ENCODE results near the gene FAM163B. TPM values are rescaled to one million over a fixed set of nuclear protein-coding genes. Genes with fewer than 3 reads are reported as not detected.

FAM163B gene
- total and polyA plus RNA-seq, 2 experiments from 2014 or later = 0.35 to 1.0 TPM

DNA sequence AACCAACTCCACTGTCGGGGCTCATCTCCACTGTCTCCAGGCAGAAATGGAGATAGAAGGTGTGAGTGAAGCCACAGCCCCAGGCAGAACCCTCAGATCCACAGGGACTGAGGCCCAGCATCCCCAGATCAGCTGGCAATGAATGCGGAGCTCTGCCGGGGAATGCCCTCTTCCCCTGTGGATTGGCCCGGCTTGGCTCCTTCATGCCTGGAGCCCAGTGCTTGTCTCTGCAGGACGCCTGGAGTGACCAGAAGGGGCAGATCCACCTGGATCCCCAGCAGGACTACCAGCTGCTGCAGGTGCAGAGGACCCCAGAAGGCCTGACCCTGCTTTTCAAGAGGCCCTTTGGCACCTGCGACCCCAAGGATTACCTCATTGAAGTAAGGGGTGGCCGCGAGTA is 30.4 kb upstream of the FAM163B start:
- no peak overlapping the region for H2AFZ ChIP-seq
- no peaks in the 10 kb centered on the region for H3K4me1 ChIP-seq (ENCODE audit: insufficient read depth)
- DNase-seq (ENCODE audit: low spot score) = no peak
- H3K36me3 ChIP-seq (replicated peaks; ENCODE audit: insufficient read depth, low read depth) = no peaks in the 10 kb centered on the region
- 87% methylated on average over 8 of the region's 8 CpGs for WGBS (ENCODE audit: low lambda C conversion rate, missing lambda C conversion rate)
- no peak overlapping the region for H3K27ac ChIP-seq
- no peak overlapping the region for H3K4me2 ChIP-seq
- H3K79me2 ChIP-seq = no peaks in the 10 kb centered on the region
- no peaks in the 10 kb centered on the region for H3K9me3 ChIP-seq (ENCODE audit: low read depth)
- no peaks in the 10 kb centered on the region for H3K27me3 ChIP-seq
- TF ChIP-seq EZH2phosphoT487 (IDR thresholded peaks at IDR 0.05; ENCODE audit: low read depth, severe bottlenecking, unreplicated experiment) = no peak
- no peak for TF ChIP-seq EZH2 (IDR thresholded peaks at IDR 0.05; ENCODE audit: borderline replicate concordance)
- TF ChIP-seq, protein P1, sequence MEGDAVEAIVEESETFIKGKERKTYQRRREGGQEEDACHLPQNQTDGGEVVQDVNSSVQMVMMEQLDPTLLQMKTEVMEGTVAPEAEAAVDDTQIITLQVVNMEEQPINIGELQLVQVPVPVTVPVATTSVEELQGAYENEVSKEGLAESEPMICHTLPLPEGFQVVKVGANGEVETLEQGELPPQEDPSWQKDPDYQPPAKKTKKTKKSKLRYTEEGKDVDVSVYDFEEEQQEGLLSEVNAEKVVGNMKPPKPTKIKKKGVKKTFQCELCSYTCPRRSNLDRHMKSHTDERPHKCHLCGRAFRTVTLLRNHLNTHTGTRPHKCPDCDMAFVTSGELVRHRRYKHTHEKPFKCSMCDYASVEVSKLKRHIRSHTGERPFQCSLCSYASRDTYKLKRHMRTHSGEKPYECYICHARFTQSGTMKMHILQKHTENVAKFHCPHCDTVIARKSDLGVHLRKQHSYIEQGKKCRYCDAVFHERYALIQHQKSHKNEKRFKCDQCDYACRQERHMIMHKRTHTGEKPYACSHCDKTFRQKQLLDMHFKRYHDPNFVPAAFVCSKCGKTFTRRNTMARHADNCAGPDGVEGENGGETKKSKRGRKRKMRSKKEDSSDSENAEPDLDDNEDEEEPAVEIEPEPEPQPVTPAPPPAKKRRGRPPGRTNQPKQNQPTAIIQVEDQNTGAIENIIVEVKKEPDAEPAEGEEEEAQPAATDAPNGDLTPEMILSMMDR (IDR thresholded peaks at IDR 0.05; ENCODE audit: poor library complexity) = no peak
- no peak overlapping the region for H3K4me3 ChIP-seq
- H4K20me1 ChIP-seq (ENCODE audit: insufficient read depth, poor library complexity, severe bottlenecking) = no peaks in the 10 kb centered on the region
- H3K9me2 ChIP-seq (replicated peaks; ENCODE audit: insufficient read depth) = no peaks in the 10 kb centered on the region

DNA sequence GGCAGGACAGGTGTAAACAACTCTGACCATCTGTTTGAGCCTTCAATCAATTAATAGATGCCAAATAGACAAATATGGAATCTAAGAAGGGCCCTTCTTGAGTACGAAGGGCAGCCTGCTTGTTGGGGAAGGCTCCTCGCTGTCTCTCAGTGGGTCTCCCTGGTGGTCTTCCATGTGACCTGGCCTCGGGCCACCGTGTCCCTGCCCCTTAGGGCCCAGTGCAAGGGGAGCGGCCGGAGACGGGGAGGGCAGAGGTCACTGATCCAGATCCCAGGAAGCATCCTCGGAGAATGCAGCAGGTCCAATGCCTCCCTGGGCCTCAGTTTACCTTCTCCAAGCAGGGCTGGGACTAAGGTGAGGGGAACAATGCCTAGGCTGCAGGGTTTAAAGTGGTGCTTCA is 29.5 kb upstream of the FAM163B start:
- Histone ChIP-seq H3K27me3 (no peaks in the 10 kb centered on the region), H3K27ac (no peak overlapping the region), H3K9me2 (replicated peaks; ENCODE audit: insufficient read depth) (no peaks in the 10 kb centered on the region), H4K20me1 (ENCODE audit: insufficient read depth, poor library complexity, severe bottlenecking) (no peaks in the 10 kb centered on the region), H3K4me3 (no peak overlapping the region), H3K9me3 (ENCODE audit: low read depth) (no peaks in the 10 kb centered on the region), H3K79me2 (no peaks in the 10 kb centered on the region), H2AFZ (no peak overlapping the region), H3K4me2 (no peak overlapping the region), H3K36me3 (replicated peaks; ENCODE audit: insufficient read depth, low read depth) (no peaks in the 10 kb centered on the region), H3K4me1 (ENCODE audit: insufficient read depth) (no peaks in the 10 kb centered on the region)
- DNase-seq (ENCODE audit: low spot score) = no peak
- TF ChIP-seq EZH2phosphoT487 (IDR thresholded peaks at IDR 0.05; ENCODE audit: low read depth, severe bottlenecking, unreplicated experiment) (no peak), EZH2 (IDR thresholded peaks at IDR 0.05; ENCODE audit: borderline replicate concordance) (no peak)
- TF ChIP-seq, protein P1 (IDR thresholded peaks at IDR 0.05; ENCODE audit: poor library complexity) = no peak
- 66% methylated on average over 8 of the region's 8 CpGs for WGBS (ENCODE audit: low lambda C conversion rate, missing lambda C conversion rate)

DNA sequence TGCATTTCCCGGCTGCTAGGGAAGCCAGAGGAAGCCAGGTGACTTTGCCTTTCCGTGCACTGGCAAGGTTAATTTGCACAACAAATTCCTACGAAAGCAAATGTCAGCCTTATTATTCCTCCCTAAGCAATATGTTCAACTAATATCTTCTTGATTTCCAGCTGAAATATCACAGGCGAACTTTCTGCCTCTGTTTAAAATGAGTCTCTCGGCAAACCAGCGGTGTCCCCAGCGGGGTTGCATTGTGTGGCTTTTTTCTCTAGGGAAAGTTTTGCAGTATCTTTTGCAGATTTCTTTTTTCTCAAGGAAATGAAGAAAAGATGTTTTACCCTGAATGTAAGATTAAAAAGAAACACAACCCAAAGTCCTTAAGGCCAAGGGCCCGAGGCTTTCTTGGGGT is 28.9 kb upstream of the FAM163B start:
- Histone ChIP-seq H3K4me3 (no peak overlapping the region), H3K27ac (no peak overlapping the region), H3K79me2 (no peaks in the 10 kb centered on the region), H3K36me3 (replicated peaks; ENCODE audit: insufficient read depth, low read depth) (no peaks in the 10 kb centered on the region), H4K20me1 (ENCODE audit: insufficient read depth, poor library complexity, severe bottlenecking) (no peaks in the 10 kb centered on the region), H3K27me3 (no peaks in the 10 kb centered on the region), H3K4me1 (ENCODE audit: insufficient read depth) (no peaks in the 10 kb centered on the region), H3K4me2 (no peak overlapping the region), H2AFZ (no peak overlapping the region), H3K9me3 (ENCODE audit: low read depth) (no peaks in the 10 kb centered on the region), H3K9me2 (replicated peaks; ENCODE audit: insufficient read depth) (no peaks in the 10 kb centered on the region)
- no peak for DNase-seq (ENCODE audit: low spot score)
- no peak for TF ChIP-seq EZH2phosphoT487 (IDR thresholded peaks at IDR 0.05; ENCODE audit: low read depth, severe bottlenecking, unreplicated experiment)
- TF ChIP-seq, protein P1 (IDR thresholded peaks at IDR 0.05; ENCODE audit: poor library complexity) = no peak
- TF ChIP-seq EZH2 (IDR thresholded peaks at IDR 0.05; ENCODE audit: borderline replicate concordance) = no peak
- 68% methylated on average over 8 of the region's 8 CpGs for WGBS (ENCODE audit: low lambda C conversion rate, missing lambda C conversion rate)

All from hepatocyte (in vitro differentiated cells).